HG03039 (cell line): ENCODE results near the gene ENPP5.
"Not testable (repeated sequence)": the region's sequence is repeated elsewhere in the genome, so short reads cannot be mapped to it uniquely, and the experiment has no call there.

Experiments
- ATAC-seq: cut with Tn5 transposase; IDR thresholded peaks from one replicate; pipeline ENCODE4 v1.9.1; 2021; ENCODE audit warnings: mild to moderate bottlenecking, moderate library complexity; ENCODE audit not compliant: unreplicated experiment

The ENPP5 gene

DNA sequence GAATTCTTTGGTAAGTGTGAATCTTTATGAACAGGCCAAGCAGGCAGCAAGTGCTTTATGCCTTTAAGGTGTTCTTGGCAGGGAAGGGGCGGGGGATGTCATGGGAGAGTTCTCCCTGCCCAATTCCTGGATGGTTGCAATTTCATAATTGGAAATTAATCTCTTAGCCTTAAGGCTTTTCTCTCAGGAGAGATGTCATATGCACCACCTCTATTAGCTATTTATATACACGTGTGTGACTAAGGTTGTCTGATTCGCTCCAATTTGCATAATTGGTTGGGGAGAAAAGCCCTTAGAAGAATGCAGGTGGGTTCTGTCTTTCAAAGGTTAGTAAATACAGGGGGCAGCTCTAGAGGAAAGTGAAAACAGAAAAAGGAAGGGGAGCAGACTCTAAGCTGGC lies 5.2 kb upstream of the ENPP5 start:
- ATAC-seq, result no peak

DNA sequence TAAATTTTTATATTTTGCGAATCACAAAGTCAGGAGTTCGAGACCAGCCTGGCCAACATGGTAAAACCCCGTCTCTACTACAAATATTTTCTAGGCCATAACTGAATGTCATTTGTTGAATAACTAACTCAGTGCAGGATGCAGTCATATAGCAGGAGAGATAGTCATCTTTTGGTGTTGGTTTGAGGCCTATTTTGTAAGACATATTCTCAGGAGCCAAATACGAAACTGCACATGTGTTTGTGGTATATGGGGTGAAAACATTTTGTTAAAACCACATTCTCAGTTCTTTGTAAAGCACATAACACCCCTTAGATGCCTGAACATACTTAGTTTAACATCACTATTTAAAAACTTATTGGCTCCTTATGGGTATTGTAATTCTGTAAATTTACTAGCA lies 4.7 kb upstream of the ENPP5 start:
- peak; percentile 63 for ATAC-seq

GRCh38 chr6:46174904-46175303 lies 4.1 kb upstream of the ENPP5 start:
- no peak for ATAC-seq

- ATAC-seq, result no peak
These were observed 1.4 kb upstream of the ENPP5 start for GRCh38 chr6:46172176-46172575.

DNA sequence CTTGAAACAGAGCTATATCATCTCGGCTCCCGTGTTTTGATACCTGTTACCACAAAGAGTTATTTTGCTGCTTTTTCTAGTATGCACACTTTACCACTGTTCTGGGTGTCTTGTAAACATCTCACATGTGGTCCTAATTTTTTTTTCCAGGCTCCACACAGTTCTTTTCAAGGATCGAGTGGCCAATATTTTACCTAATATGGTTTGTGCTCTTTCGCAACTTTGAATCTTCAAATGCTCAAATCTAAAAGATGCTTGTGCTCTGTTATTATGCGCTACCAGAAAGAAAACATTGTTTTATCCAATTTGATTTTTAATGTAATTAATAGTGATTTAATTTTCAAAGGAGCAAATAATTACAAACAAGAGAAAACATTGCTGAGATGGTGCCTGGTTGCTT lies 10.7 kb downstream of the ENPP5 start:
- no peak for ATAC-seq

GRCh38 chr6:46159229-46159628 lies 11.6 kb downstream of the ENPP5 start:
- ATAC-seq, result no peak

DNA sequence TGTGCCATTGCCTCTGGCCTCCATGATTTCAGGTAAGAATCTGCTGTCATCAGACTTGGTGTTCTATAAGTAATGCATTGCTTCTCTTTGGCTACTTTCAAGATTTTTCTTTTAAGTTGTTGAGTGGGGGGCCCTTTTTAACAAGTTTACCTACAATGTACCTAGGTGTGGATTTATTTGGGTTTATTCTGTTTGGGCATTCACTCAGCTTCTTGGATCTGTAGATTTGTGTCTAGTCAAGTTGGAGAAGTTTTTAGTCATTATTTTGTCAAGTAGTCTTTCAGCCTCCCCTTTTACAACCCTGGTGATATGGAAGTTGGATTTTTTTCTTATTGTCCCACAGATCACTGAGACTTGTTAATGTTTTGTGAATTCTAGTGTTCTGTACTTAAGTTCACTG lies 14.1 kb downstream of the ENPP5 start:
- no peak for ATAC-seq

- not testable (repeated sequence) for ATAC-seq
These were observed 21.7 kb downstream of the ENPP5 start for GRCh38 chr6:46149066-46149465.

GRCh38 chr6:46144270-46144669 lies 26.5 kb downstream of the ENPP5 start:
- ATAC-seq, result no peak

DNA sequence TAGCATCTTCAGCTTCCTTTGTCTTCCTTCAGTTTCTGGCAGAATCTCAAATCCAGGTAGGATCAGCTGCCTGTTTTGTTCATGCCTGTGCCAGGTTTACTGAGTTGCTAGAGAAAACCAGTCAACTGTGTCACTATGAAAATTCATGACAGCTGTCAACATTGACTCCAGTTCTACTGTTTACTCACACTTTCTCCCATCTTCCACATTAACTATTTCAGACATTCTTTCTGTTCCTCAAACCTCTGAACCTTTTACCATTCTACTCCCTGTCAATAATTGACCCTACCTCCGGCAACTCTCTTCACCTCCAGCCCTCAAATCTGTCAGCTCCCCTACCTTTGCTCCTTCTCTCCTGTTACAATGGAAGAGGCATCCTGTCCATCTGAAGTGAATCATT lies 32.5 kb downstream of the ENPP5 start:
- ATAC-seq, result peak; percentile 73

GRCh38 chr6:46137387-46137786 lies 33.4 kb downstream of the ENPP5 start:
- ATAC-seq, result peak; percentile 49

DNA sequence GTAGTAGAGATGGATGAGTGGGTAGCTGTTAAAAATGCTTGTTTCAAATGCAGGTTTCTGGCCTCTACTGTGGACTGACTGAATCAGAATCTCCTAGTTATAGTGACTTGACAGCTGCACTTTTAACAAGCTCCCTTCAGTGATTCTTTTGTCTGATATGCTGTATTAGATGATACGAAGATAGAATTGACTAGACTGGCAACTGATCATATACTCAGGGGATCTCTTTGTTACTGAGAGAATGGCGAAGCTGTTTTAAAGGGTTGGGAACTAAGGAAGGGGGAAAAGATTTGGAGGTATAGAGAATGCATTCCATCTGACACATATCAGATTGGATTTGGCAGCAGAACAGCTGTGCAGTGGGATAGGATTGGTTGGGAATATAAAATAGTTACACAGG lies 33.9 kb downstream of the ENPP5 start:
- ATAC-seq, result no peak

DNA sequence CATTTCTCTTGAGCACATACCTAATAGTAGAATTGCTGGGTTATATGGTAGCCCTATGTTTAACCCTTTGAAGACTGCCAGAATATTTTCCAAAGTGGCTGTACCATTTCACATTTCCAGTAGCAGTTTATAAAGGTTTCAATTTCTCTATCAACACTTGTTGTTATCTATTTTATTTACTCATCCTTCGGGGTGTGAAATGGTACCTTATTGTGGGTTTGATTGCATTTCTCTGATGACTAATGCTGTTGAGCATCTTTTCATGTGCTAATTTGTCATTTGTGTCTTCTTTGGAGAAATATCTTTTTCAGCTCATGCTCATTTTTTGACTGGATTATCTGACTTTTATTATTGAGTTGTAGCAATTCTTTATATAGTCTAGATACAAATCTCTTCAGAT lies 35.6 kb downstream of the ENPP5 start:
- ATAC-seq, result no peak

- ATAC-seq, result no peak
These were observed 36.6 kb downstream of the ENPP5 start for GRCh38 chr6:46134216-46134615.

DNA sequence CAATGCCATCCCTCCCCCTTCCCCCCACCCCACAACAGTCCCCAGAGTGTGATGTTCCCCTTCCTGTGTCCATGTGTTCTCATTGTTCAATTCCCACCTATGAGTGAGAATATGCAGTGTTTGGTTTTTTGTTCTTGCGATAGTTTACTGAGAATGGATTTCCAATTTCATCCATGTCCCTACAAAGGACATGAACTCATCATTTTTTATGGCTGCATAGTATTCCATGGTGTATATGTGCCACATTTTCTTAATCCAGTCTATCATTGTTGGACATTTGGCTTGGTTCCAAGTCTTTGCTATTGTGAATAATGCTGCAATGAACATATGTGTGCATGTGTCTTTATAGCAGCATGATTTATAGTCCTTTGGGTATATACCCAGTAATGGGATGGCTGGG lies 39.5 kb downstream of the ENPP5 start:
- not testable (repeated sequence) for ATAC-seq

GRCh38 chr6:46130666-46131065 lies 40.1 kb downstream of the ENPP5 start:
- no peak for ATAC-seq

DNA sequence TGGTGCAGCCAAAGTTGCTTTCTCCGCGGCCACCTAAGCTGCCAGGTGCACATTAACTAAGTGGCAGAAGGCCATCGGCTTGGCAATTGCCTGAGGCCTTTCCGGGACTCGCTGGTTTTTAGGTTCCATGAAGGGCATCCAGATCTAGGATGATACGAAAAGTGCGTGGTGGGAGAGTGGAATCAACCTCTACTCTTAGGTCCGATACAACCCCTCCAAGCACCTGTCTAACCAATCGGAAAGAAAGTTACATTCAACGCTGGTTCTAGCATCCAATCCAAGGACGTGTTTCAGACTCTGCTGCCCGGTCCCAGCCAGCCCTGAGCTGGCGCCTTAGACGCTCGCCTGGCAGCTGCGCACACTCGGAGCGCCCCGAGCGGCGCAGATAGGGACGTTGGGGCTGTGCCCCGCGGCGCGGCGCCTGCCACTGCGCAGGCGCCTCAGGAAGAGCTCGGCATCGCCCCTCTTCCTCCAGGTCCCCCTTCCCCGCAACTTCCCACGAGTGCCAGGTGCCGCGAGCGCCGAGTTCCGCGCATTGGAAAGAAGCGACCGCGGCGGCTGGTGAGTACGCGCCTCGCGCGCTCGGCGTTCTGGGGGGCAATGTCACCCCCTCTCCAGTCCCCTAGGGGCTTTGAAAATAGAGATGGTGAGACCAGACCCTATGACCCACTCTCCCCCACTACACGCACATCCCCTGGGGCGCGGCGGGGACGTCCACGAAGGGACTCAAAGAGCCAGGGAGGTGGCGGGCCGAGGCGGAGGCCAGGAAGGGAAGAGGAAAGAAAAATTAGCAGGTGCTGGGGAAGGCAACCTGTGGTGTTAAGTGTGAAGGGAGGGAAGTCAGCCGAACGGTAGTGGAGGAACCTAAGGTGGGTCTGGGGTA lies 40.9 kb downstream of the ENPP5 start, which contains the start of gene ENPP4:
Gene ENPP4, plus strand, starts transcription at position 361 of the 883 bp plus-strand sequence. CDS start 9,595 bp downstream, outside the sequence.
- ATAC-seq, result peak; percentile 99

GRCh38 chr6:46129291-46129628 lies 41.5 kb downstream of the ENPP5 start:
- peak; percentile 1 for ATAC-seq

DNA sequence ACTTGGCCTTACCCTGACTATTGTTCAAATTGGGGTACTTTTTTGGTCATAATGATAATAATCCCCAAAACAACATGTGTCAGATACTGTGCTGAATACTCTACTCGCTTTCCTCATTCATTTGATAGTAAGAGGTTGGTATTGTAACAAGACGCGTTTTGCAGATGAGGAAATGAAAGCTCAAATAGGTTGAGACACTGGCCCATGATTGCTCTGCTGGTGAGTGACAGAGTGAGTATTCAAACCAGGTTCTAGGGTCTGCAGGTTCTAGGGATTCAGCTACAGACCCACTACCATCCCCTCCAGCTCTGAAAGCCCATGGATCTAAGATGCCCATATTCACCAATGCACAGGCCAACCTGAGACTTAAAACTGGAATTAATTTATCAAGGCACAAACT lies 42.3 kb downstream of the ENPP5 start:
- ATAC-seq, result no peak

DNA sequence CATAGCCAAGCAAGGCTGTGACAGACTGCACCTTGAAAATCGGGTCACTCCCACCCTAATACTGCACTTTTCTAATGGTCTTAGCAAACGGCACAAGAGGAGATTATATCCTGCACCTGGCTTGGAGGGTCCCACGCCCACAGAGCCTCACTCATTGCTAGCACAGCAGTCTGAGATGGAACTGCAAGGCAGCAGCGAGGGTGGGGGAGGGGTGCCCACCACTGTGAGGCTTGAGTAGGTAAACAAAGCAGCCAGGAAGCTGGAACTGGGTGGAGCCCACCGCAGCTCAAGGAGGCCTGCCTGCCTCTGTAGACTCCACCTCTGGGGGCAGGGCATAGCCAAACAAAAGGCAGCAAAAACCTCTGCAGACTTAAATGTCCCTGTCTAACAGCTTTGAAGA lies 51.1 kb downstream of the ENPP5 start:
- ATAC-seq, result not testable (repeated sequence)

DNA sequence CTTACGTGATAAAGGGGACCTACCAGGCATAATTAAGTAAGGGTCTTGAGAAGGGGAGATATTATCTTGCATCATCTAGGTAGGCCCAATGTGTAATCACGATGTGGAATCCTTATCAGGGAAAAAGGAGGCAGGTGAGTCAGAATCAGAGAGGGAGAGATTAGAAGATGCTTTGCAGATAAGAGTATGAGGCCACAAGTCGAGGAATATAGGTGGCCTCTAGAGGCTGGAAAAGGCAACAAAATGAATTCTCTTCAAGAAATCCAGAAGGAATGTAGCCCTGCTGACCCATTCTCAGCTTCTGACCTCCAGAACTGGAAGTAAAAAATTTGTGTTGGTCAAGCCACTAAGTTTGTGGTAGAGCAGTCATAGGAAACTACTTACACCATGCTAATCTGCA lies 51.9 kb downstream of the ENPP5 start:
- ATAC-seq, result no peak

- ATAC-seq, result no peak
These were observed 52.6 kb downstream of the ENPP5 start for GRCh38 chr6:46118157-46118556.

DNA sequence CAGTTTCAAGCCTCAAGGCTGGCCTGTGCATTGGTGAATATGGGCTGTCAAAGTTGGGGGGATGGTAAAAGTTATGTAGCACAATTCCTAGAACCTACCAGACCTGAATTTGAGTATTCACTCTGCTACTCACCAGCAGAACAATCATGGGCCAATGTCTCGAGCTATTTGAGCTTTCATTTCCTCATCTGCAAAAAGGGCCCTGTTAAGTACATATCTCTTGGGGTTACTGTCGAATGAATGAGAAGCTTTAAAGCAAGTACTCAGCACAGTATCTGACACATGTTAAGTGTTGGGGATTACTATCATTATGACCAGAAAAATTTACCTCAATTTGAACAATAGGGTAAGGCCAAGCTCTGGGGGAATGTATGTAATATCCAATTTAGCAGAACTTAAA lies 54.5 kb downstream of the ENPP5 start:
- no peak for ATAC-seq
